NCI-H748 (cell line): ENCODE measurements around the gene HYAL4.
"Not testable (repeated sequence)": the region's sequence is repeated elsewhere in the genome, so short reads cannot be mapped to it uniquely, and the experiment has no call there.

Experiments
- DNase-seq: peaks from one replicate; lab custom pipeline; 2025; ENCODE audit not compliant: unreplicated experiment; lab: John Stamatoyannopoulos, UW

HYAL4 gene

DNA sequence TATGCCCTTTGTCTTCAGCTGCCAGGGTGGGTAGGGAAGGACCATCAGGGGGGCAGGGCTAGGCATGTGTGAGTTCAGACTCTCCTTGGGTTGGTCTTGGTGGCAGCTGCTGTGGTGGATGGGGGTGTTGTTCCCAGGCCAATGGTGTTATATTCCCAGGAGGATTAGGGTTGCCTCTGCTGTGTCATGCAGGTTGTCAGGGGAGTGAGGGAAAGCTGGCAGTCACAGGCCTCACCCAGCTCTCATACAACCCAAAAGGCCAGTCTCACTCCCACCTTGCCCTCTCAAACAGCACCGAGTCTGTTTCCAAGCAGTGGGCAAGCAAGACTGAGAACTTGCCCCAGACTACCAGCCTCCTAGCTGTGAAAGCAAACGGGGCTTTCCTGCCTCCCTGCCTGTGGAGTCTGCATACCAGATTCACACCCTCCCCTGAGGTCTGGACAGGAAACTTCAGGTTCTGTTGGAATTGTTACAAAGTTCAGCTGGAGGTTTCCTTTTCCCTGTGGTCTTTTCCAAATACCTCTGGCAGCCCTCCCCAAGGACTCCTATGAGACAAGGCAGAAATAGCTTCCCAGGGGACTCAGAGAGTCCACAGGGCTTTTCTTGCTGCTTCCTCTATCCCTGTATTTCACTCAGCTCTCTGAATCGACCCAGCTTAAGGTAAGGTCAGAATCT is 1.4 kb downstream of the HYAL4 start:
- DNase-seq, result no peak

DNA sequence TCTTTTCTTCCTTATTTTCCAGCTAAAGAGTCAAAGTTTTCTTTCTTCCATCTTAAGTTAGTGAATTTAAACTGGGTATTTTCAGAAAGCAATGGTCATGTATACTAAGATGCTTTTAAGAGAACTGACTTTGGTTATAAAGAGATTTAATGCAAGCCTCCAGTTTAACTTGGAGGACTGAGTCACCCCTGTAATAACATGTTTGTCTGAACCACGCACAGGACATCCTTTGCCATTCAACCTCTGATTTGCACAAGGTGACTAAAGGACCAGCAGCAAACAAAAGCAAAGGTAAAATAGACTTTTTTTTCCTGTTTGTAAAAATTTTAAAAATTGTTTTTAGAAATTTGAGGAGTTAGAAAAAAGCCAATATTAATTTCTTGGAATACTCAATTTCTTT is 2.9 kb downstream of the HYAL4 start:
- no peak for DNase-seq

- no peak for DNase-seq
These were observed 4.9 kb downstream of the HYAL4 start for GRCh38 chr7:123849855-123850254.

DNA sequence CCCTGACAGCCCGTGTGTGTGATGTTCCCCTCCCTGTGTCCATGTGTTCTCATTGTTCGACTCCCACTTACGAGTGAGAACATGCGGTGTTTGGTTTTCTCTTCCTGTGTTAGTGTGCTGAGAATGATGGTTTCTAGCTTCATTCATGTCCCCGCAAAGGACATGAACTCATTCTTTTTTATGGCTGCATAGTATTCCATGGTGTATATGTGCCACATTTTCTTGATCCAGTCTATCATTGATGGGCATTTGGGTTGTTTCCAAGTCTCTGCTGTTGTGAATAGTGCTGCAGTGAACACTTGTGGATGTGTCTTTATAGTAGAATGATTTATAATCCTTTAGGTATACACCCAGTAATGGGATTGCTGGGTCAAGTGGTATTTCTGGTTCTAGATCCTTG is 6.4 kb downstream of the HYAL4 start:
- DNase-seq, result not testable (repeated sequence)

DNA sequence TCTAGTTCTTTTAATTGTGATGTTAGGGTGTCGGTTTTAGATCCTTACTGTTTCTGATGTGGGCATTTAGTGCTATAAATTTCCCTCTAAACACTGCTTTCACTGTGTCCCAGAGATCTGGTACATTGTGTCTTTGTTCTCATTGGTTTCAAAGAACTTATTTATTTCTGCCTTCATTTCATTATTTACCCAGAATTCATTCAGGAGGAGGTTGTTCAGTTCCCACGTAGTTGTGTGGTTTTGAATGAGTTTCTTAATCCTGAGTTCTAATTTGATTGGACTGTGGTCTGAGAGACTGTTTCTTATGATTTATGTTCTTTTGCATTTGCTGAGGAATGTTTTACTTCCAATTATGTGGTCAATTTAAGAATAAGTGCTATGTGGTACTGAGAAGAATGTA is 9.3 kb downstream of the HYAL4 start:
- not testable (repeated sequence) for DNase-seq

- DNase-seq, result not testable (repeated sequence)
These were observed 11.5 kb downstream of the HYAL4 start for GRCh38 chr7:123856428-123856827.

- DNase-seq, result no peak
These were observed 15.9 kb downstream of the HYAL4 start for GRCh38 chr7:123860848-123861247.

- no peak for DNase-seq
These were observed 17.8 kb downstream of the HYAL4 start for GRCh38 chr7:123862775-123863174.

- no peak for DNase-seq
These were observed 18.5 kb downstream of the HYAL4 start for GRCh38 chr7:123863461-123863860.

DNA sequence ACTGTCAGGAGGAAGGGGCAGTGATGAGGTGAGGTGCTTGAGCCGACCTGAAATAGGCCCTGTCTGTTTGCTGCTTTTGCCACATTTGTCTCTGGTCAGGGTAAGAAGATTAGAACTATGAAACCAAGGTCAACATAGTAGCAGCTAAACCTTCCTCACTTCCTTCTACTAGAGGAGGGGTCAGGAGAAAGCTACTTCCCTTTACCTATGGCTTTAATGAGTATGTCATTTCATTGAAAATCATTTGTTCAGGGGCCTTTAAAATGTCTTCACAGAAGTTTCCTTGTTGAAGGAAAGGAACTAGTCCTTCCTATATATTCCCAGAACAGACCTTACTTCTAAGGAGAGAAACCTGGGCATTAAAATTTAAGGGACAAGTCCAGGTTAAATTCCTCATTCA is 19.0 kb downstream of the HYAL4 start:
- DNase-seq, result no peak

DNA sequence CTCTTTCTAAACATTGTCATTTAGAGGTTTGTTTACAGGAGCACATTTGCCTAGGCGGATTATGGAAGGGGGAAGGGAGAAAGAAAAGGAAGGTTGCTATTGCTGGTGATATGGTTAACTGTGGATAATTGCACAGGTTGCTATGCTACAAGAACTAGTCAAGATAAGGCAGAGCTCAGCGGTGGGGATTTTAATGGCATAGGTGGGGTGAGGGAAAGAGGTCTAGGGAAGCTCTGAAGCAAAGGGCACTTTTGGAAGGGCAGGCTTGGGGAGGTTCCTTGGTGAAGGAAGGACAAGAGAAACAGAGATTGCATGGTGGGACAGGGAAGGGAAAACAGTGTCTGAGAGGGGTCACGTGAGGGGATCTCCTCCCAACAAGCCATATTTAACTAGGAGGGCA is 19.5 kb downstream of the HYAL4 start:
- peak; percentile 55 for DNase-seq

- DNase-seq, result no peak
These were observed 20.0 kb downstream of the HYAL4 start for GRCh38 chr7:123864966-123865365.

GRCh38 chr7:123865517-123866117 is 20.6 kb downstream of the HYAL4 start:
- DNase-seq, result peak; percentile 62

DNA sequence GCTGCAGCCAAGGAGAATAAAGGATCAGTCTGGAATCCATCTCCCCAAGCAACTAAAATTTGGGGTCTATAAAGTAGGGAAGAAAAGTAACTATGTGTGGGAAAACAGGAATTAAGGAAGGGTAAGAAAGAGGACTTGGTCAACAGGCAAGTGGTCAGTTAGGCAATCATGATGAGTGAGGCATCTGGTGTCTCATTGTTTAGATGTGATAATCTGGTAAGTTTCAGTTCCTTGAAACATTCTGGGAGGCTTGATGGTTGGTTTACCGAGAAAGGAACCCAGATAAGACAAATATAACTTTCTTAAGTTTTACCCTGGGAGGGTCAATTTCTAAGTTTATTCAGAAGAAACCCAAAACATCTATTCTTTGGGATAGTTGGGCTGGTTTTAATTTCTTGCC is 22.3 kb downstream of the HYAL4 start:
- no peak for DNase-seq

GRCh38 chr7:123871998-123872867 is 27.3 kb downstream of the HYAL4 start:
- DNase-seq, result peak; percentile 76

DNA sequence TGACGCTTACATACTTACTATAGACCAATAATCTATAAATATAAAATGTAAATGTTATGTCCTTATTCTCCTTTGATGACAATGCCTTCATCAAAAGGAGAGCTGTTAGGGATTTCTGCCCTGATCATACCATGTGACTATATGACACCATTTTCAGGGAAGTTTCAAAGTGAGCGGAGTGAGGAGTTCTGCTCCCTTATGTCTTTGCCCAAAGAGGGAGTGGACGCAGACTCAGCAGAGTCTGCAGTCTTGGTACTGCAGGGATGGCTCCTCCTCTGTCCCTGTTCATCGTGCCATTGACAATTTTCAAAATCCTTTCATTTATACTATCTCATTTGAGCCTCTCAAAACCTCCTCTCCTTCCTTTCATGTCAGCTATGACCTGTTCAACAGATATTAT is 27.9 kb downstream of the HYAL4 start:
- no peak for DNase-seq

GRCh38 chr7:123876557-123877256 is 31.7 kb downstream of the HYAL4 start:
- DNase-seq, result no peak

DNA sequence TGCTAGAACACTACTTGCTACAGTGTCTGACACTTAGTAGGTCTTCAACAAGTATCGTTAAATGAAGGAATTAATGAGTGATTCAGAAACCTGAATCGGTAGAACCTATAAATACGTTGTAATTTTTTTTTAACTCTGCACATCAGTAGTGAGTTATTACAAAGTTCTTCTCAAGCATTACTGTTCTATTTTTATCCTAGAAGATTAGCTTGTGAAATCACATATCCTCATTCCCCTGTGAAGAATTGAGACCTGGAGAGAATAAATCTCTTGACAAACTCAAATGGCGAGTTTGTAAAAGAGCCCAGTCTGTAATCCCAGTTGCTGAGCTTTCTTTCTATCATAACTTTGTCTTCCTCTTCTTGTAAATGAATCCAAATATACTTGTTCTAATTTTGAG is 34.7 kb downstream of the HYAL4 start:
- no peak for DNase-seq

DNA sequence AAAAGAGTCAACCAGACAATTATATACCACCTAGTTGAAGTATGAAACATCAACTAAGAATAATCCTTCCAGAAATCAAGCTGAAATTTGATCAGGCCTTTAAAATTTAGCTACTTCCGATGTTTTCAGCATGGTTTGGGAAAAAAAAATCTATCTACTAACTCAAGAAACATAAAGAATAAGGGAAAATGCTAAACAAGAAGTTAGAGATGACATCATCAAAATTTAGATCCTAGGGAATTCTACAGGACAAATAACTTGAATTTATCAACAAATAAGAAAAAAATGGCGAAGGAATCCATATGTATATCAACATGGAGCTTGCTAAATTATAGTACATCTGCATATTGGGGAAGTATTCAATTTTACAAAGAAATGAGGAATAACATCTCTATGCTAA is 36.3 kb downstream of the HYAL4 start:
- no peak for DNase-seq

DNA sequence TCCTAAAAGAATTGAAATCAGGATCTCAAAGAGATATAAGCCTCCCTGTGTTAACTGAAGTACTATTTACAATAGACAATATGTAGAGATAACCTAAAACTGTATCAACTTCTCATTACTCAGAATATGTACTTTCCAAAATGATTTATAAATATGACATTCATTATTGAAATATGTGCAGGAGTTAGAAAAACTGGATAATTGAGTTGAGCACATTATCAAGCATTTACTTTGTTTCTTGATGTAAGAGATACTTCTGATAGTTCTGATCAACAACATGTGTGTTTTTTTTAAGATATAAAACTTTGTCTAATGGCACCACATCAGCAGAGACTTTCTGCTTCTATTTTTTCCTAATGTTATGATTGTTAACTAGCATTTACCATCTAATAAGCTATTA is 38.2 kb downstream of the HYAL4 start:
- no peak for DNase-seq

DNA sequence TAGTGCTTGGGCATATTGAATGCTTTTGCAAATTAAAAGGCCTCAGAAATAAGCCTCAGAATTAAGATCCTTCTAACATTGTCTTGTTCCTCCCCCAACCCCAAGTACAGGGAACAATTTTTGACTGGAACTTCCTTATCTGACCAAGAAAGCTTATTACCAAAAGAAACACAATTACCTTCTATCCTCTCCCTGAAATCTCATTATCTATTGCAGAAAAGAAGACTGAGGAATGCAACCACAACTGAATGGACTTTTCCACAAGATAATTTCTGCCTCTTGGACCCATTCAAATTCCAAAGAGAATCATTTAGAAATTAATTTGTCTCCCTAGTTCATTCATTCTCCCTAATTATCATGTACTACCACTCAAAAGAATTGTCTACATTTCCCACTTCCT is 43.2 kb downstream of the HYAL4 start:
- no peak for DNase-seq
